NOMO-1 treated with dmso at 0.1 percent for 144 hours (cell line): ENCODE measurements around the gene ARRDC2.
A peak's percentile ranks its signal among the peaks of the same experiment; 100 is the strongest.
"Not testable (repeated sequence)": the region's sequence is repeated elsewhere in the genome, so short reads cannot be mapped to it uniquely, and the experiment has no call there.

Experiments
- DNase-seq: peaks from one replicate; lab custom pipeline; 2025; ENCODE audit not compliant: unreplicated experiment; lab: John Stamatoyannopoulos, UW

ARRDC2 gene

DNA sequence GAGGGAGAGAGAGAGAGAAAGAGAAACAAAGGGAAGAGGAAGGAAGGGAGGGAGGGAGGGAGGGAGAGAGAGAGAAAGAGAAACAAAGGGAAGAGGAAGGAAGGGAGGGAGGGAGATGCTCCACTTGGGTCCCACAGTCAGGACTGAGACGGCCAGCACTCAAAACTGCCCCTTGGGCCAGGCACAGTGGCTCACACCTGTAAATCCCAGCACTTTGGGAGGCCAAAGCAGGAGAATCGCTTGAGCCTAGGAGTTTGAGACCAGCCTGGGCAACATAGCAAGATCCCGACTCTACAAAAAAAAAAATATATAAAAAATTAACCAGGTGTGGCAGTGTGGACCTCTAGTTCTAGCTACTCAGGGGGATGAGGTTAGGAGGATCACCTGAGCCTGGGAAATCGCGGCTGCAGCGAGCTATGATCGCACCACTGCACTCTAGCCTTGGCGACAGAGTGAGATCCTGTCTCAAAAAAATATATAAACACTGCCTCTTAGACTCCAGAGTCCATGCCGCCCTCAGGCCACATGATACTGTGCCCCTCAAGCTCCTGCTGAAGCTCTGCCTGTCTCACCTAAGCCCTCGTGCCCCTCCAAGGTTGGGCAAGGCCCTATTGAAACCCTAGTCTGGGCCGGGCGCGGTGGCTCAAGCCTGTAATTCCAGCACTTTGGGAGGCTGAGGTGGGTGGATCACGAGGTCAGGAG is 8.4 kb downstream of the ARRDC2 start:
- DNase-seq = no peak

DNA sequence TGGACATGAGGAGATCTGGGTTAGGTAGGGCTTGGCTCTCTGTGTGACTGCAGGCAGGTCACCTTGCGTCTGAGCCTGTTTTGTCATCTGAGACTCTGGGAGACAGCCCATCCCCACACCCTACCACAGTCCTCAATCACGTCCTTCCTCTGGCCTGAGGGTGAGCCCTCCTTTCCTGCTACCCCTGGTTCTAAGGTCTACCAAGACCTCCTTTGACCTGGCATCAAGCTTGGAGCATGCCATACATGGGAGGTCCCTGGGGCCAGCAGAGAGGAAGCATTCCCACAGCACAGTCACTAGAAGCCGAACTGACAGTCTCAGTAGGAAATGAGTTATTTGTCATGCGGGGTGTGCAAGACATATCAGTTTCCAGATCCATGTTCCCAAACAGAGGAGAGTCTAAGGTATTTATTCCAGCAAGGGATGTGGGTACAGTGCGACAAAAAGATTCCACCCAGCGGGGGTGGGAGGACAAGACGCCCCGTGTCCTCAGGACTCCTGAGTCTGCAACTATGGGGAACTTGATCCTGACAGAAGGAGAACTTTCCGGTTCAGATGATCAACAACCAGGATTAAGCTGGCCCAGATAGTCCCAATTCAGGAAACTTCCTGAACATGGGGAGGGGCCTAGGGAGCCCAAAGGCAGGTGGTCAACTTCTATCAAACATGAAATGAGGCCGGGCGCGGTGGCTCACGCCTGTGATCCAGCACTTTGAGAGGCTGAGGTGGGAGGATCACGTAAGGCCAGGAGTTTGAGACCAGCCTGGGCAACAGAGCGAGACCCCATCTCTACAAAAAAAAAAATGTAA is 9.5 kb downstream of the ARRDC2 start:
- DNase-seq = no peak

DNA sequence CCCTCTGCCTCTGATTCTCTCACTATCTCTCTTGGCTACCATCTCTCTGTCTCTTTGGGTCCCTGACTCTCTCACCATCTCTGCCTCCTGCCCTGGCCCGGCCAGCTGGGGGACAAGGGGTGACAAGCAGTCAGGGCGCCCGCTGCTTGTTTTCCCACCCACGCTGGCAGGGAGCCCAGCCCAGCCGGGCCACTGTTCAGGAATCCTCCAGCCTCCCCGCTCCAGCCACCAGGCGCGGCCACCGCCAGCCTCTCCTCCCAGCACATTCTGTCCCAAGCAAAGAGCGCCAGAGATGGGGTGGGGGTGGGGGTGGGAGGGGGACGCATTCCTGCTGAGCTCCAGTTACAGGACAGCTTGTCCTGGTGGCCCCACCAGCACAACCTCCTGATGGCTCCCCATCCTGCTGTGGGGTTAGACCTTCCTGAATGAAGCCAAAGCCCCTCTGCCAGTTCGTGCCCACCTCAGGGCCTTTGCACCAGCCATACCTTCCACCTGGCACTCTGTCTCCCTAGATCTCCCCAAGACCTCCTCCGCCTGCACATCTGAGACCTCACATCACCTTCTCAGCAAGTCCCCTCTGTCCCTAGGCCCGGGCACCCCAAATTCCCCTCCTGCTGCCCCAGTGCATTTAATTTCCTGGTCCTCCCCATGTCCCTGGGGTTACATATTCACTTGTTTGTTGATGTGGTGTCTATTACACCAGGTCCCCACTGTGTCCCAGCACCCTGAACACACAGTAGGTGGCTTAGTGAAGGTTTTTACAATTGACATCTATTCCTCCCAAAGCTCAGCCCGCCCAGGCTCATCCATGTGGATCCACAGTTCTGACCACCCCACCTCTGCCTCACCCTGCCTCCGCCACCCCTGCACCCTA is 12.5 kb downstream of the ARRDC2 start:
- DNase-seq = no peak

DNA sequence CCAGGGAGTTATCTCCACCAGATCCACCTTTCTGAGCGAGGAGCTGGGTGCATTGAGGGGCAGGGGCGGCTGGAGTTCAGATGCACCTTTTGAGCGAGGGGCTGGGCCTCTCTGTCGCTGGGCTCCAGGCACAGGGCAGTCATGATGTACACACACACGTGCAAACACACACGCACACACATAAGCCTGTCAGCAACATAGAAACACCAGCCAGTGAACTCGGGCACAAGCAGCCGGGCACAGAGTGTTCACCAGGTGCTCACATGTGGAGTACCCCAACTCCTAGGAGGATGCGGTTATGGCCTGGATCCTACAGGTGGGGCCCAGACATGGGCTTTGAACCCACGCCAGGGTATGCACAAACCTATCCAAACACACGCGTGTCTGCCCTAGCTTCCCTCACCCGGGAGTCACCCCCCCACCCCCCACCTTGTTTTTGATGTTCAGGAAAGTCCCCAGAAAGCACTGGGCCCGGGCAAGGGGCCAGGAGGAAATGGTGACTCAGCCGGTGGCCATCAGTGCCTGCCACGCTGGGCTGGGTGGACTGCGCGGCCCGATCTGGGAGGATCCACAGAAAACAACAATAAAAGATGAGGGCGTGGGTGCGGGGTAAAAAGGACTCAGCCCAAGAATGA is 13.3 kb downstream of the ARRDC2 start:
- no peak for DNase-seq

DNA sequence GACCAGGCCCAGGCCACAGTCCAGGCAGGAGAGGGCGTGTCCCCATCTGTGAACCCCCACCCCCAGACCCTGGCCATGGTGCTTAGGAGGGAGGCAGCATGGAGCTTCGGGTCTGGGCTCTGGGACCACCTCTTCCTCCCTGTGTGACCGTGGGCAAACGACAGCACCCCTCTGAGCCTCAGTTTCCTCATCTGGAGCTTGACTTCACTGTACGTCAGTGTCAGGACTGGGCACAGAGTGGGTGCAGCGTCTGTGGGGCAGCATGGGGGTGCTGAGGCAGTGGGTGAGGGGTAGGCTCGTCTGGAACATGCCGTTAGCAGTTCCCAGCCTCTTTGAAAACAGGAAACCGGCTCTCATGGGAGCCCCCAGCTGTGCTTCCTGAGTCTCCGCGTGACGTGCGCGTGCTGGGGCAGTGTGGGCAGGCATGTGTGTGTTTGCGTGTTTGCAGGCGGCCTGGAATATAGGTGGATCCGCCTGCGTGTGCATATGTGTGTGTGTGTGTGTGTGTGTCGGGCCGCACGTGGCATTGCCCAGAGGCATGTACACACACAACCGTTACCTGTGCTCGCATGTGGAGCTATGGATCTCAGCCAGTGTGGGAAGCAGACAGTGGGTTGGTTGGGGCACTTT is 15.8 kb downstream of the ARRDC2 start:
- DNase-seq = peak; percentile 47

DNA sequence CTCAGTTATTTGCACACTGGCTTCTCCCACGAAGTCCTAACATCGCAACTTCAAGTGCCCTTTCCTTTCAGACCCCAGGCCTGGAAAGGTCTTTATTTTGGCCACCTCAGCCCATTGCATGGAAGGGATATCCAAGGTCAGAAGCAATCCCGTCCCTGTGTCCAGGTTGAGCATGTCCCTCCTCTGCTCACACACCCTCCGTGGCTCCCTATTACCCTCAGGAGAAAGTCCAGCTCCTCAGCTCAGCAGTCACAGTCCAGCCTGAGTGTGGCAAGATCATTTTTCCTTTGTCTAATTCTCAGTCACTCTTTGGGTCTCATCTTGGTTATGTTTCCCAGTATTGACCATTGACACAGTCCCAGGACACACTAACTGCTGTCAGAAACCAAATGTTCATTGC is 19.2 kb downstream of the ARRDC2 start:
- DNase-seq = no peak

DNA sequence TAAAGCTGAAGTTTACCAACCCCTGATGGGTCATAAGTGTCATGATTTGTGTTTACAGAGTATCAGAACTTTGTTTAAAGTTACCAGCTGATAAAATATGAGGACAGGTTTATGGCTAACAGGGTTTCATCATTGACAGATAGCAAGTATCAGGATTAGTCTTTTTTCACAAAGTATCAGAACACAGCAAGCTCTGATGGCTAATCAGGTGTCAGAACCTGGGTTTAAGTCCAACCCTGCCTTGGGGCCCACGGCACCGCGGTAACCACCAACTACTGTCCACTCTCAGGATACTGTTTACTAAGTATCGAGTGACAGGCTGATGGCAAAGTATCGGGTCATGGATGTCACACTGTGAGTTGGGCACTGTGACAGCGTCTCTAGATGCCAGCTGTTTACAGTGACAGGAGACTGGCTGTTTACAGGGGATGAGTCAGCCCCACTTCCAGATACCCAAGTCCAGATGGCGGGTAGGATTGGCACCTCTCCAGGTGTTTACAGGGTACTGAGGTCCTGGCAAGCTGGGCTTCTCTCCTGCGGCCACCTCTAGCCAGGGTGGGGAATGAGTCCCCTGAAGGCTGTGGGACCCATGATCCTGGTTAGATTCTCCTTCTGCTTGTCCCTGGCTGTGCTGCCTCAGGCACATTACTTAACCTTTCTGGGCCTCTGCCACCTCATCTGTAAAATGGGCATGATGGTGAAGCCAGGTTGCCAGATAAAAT is 21.8 kb downstream of the ARRDC2 start:
- no peak for DNase-seq

DNA sequence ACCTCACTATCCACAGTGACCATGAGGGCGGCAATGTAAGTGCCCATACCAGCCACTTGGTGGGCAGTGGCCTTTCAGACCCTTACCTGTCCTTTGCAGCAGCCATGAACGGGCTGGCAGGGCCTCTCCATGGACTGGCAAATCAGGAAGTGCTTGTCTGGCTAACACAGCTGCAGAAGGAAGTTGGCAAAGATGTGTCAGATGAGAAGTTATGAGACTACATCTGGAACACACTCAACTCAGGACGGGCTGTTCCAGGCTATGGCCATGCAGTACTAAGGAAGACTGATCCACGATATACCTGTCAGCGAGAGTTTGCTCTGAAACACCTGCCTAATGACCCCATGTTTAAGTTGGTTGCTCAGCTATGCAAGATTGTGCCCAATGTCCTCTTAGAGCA is 23.4 kb downstream of the ARRDC2 start:
- DNase-seq = not testable (repeated sequence)

DNA sequence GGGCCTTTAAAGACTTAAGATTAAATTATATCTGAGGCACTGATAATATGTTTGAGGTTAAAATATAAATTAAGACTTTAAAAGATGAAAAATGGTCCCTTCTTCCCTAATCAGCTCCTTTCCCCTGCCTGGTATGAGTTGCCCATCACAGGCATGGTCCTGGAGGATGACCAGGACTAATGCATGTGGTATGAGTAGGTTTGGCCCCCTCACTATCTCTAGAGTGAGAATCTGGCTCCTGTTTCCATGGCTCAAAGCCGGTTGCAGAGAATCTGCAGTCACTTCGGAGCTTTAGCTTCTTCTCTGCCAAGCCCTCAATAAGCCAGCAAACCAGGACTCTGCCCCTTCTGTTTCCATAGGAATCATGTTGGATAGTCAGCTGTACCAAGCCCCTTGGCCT is 24.1 kb downstream of the ARRDC2 start:
- not testable (repeated sequence) for DNase-seq

DNA sequence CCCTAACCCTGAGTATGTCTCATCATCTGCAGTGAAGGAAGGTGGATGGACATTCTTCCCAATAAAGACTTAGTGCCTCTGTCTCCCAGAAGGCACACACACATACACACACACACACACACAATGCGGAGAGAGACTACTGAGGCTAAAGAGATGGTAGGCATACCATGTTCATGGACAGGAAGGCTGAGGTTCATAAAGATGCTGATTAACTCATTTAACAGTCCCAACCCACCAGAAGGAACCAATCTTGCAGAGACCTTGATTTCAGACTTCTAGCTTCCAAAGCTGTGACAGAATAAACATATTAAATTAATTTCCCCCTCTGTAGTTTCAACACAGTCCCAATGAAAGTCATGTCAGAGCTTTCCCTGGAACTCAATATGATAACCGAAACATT is 33.1 kb downstream of the ARRDC2 start:
- DNase-seq = no peak

DNA sequence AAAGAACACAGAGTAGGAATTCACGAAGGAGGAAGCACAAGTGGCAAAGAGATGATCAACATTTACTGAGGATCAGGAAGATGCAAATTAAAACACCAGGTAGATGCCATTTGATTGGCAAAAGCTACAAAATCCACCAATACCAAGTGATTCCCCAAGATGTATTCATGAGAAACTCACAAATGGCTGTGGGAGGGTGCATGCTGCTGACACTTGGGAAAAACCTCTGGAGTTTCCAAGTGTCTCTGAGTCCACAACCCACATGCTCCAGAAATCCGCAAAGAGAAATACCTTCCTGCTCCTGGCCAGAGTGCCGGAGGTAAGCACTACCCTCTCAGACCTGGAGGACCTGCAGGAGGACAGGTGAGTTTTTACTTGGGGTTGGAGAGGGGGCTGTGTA is 35.7 kb downstream of the ARRDC2 start:
- no peak for DNase-seq

DNA sequence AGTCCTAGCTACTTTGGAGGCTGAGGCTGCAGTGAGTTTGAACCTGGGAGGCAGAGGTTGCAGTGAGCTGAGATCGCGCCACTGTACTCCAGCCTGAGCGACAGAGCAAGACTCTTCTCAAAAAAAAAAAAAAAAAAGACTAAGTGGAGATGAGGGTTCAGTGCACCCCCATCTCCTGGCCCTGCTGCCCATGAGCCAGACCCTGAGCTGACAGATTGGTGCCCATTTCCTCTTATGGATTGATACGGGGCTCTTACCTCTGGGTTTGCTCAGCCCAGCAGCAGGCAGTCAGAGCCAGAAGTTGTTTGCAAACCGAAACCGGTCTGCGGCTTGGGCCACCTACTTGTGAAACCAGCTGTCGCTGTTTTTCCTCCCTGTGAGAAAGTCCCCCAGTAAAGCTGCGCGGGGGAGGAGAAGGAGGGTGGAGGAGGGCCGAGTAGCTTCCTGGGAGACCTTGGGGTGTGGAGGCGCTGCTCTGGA is 36.9 kb downstream of the ARRDC2 start:
- peak; percentile 86 for DNase-seq

DNA sequence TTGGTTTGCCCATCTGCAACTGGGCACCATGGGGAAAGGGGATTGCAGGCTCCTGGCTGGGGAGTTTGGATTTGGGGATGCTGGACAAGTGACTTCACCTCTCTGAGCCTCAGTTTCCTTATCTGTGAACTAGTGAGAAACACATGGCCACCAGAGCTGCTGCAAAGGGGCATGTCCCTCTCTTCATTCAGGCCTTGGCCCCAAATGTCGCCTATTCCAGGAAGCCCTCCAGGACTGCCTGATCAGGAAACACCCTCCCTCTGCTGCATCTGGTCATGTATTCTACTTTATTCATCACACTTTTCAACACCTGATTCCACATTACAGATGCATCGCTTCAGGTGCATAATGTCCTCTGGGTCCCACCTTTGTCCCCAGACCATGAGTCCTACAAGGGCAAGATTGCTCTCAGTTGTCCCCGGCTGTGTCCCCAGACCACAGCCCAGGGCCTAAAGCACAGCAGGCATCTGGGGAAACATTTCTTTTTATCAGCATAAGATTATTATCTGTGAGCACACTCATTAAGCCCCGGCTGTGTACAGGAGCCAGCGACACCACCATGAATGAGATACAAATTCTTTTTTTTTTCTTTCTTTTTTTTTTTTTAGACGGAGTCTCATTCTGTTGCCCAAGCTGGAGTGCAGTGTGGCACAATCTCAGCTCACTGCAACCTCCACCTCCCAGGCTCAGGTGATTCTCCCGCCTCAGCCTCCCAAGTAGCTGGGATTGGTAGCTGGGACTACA is 37.5 kb downstream of the ARRDC2 start:
- no peak for DNase-seq

DNA sequence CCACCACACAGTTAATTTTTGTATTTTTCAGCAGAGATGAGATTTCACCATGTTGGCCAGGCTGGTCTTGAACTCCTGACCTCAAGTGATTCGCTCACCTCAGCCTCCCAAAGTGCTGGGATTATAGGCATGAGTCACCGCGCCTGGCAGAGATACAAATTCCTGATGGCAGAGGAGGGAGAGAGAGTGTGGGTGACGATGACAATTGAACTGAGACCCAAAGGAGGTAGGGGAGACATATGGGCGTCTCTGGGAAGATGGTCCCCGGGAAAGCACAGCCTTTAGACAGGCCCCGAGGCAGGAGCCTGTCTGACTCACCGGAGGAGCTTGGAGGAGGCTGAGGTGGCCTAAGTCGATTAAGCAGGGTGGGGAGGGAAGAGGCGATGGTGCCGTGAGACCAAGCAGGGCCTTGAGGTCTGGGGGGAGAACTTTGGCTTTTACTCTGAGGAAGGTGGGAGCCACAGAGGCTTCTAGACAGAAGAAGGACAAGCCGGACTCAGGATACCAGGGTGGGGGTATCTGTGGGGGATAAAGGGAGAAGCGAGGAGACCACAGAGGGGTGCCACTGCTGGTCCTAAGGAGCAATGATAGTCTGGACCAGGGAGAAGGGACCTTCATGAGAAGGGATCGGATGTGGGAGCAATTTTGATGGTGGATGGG is 38.2 kb downstream of the ARRDC2 start:
- no peak for DNase-seq

DNA sequence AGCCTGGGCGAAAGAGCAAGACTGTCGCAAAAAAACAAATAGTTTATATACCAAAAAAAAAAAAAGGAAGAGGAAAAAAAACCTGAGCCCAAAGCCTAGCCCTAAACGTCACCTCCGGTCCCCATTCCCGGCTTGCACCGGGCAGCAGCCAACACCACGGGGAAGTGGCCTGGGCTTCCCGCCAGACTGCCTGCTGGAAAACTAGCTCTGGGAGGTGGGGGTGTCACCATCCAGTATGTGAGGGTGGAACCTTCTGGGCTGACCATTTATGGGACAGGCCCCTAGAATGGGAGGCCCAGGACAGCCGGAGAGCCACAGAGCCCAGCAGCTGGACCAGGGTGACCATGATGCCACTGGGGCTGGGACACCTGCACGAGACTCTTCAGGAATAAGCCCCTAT is 41.4 kb downstream of the ARRDC2 start:
- DNase-seq = no peak

DNA sequence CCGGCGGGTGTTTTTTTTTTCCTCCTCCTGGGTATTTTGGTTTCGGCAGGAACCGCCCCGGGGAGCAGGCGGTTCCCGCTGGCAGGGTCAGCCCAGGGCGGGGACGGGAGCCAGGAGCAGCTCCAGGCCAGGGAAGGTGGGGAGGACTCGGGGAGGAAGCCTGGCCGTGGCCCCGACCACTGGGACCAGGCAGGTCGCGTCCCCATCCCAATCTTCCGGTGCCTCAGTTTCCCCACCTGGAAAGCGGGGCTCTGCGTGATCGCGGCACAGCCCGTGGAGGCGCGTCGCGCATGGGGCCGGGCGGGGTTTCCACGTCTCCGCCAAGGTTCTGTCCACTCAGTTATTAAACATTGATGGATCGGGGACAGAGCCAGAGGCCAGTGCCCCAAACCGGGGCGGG is 43.9 kb downstream of the ARRDC2 start:
- DNase-seq = no peak

DNA sequence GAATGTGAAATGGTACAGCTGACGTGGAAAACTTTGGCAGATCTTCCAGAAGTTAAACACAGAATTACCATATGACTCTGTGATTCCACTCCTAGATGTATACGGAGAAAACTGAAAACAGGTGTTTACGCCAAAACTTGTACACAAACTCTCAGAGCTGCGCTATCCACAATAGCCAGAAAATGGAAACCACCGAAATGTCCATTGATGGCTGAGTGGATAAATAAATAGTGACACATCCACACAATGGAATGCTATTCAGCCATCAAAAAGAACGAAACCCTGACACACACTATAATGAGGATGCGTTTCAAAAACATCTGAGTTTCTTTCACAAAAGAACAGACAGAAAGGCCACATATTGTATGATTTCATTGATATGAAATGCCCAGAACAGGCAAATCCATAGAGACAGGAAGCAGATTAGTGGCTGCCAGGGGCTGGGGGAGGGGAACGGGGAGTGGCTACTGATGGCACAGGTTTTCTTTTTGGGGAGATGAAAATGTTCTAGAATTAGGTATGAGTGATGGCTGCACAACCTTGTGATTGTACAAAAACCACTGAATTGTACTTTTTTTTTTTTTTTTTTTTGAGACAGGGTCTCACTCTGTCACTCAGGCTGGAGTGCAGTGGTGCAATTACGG is 45.7 kb downstream of the ARRDC2 start:
- DNase-seq = no peak

DNA sequence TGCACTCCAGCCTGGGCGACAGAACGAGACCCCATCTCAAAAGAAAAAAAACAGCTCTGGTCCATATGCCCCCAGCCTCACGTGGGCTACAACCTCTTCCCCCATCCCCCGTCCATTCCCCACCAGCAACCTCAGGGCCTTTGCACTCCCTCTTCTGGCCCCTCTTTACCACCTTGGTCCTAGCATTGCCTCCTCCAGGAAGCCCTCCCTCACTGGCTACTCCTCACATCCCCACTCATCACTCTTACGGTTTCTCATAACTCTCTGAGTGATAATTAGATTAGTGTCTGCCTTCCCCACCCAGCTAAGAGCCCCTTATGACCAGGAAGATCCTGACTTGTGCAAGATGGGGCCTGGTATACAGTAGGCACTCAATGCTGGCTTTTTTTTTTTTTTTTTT is 48.0 kb downstream of the ARRDC2 start:
- DNase-seq = no peak
